ENCODE data around the gene BAG1. TPM values are rescaled to one million over a fixed set of nuclear protein-coding genes. Genes with fewer than 3 reads are reported as not detected.

Gene BAG1
- total and polyA plus RNA-seq, 2 of the 13 experiments (the other 11 are each of a cell fraction or from before 2014, with no cell fraction given): 23.1 to 59.5 TPM

- TF ChIP-seq CBX5 (CRISPR knock-in tag; IDR thresholded peaks at IDR 0.05; ENCODE audit: borderline replicate concordance): no peak
- no peak for TF ChIP-seq ZFP36 (IDR thresholded peaks at IDR 0.05; ENCODE audit: borderline replicate concordance, low read depth, low read length, partially characterized antibody)
- TF ChIP-seq GLI4 (CRISPR knock-in tag; IDR thresholded peaks at IDR 0.05; ENCODE audit: borderline replicate concordance): no peak
- no peak for TF ChIP-seq ZNF616 (CRISPR knock-in tag; IDR thresholded peaks at IDR 0.05; ENCODE audit: low read depth)
- TF ChIP-seq, protein P1, sequence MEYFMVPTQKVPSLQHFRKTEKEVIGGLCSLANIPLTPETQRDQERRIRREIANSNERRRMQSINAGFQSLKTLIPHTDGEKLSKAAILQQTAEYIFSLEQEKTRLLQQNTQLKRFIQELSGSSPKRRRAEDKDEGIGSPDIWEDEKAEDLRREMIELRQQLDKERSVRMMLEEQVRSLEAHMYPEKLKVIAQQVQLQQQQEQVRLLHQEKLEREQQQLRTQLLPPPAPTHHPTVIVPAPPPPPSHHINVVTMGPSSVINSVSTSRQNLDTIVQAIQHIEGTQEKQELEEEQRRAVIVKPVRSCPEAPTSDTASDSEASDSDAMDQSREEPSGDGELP (IDR thresholded peaks at IDR 0.05; ENCODE audit: borderline replicate concordance, low read depth): no peak
- no peak for TF ChIP-seq ZNF747 (CRISPR knock-in tag; IDR thresholded peaks at IDR 0.05; ENCODE audit: borderline replicate concordance)
- TF ChIP-seq ZSCAN9 (CRISPR knock-in tag; IDR thresholded peaks at IDR 0.05; ENCODE audit: borderline replicate concordance): no peak
- no peak for TF ChIP-seq ZNF33B (CRISPR knock-in tag; IDR thresholded peaks at IDR 0.05)
- TF ChIP-seq ZNF224 (CRISPR knock-in tag; IDR thresholded peaks at IDR 0.05): no peak
- no peak for TF ChIP-seq NFE2L1 (CRISPR knock-in tag; IDR thresholded peaks at IDR 0.05; ENCODE audit: borderline replicate concordance)
- TF ChIP-seq ISL2 (CRISPR knock-in tag; IDR thresholded peaks at IDR 0.05): peak; percentile 32; the same call in 1 of the 2 replicates
- TF ChIP-seq CREB1 (IDR thresholded peaks at IDR 0.05): peak; percentile 28; the same call in 1 of the 2 replicates
- peak; percentile 80 for TF ChIP-seq CREB1 (CRISPR knock-in tag; IDR thresholded peaks at IDR 0.05)
- TF ChIP-seq, protein P2, sequence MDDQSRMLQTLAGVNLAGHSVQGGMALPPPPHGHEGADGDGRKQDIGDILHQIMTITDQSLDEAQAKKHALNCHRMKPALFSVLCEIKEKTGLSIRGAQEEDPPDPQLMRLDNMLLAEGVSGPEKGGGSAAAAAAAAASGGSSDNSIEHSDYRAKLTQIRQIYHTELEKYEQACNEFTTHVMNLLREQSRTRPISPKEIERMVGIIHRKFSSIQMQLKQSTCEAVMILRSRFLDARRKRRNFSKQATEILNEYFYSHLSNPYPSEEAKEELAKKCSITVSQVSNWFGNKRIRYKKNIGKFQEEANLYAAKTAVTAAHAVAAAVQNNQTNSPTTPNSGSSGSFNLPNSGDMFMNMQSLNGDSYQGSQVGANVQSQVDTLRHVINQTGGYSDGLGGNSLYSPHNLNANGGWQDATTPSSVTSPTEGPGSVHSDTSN (CRISPR knock-in tag; IDR thresholded peaks at IDR 0.05; ENCODE audit: borderline replicate concordance): no peak
- TF ChIP-seq KDM4B (CRISPR knock-in tag; IDR thresholded peaks at IDR 0.05): no peak; the same call in 1 of the 2 replicates
- TF ChIP-seq ZNF629 (CRISPR knock-in tag; conservative IDR thresholded peaks at IDR 0.05): no peak
- TF ChIP-seq, protein P3, sequence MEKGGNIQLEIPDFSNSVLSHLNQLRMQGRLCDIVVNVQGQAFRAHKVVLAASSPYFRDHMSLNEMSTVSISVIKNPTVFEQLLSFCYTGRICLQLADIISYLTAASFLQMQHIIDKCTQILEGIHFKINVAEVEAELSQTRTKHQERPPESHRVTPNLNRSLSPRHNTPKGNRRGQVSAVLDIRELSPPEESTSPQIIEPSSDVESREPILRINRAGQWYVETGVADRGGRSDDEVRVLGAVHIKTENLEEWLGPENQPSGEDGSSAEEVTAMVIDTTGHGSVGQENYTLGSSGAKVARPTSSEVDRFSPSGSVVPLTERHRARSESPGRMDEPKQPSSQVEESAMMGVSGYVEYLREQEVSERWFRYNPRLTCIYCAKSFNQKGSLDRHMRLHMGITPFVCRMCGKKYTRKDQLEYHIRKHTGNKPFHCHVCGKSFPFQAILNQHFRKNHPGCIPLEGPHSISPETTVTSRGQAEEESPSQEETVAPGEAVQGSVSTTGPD (CRISPR knock-in tag; IDR thresholded peaks at IDR 0.05): no peak
- TF ChIP-seq DZIP1 (CRISPR knock-in tag; IDR thresholded peaks at IDR 0.05): no peak
- TF ChIP-seq RARG (CRISPR knock-in tag; IDR thresholded peaks at IDR 0.05; ENCODE audit: low read depth): no peak
- no peak for TF ChIP-seq CBX1 (IDR thresholded peaks at IDR 0.05; ENCODE audit: low read depth)
- TF ChIP-seq MIER3 (CRISPR knock-in tag; IDR thresholded peaks at IDR 0.05; ENCODE audit: borderline replicate concordance): no peak; the same call in 1 of the 2 replicates
- TF ChIP-seq KAT7 (CRISPR knock-in tag; IDR thresholded peaks at IDR 0.05; ENCODE audit: borderline replicate concordance): no peak
- TF ChIP-seq, protein P4, sequence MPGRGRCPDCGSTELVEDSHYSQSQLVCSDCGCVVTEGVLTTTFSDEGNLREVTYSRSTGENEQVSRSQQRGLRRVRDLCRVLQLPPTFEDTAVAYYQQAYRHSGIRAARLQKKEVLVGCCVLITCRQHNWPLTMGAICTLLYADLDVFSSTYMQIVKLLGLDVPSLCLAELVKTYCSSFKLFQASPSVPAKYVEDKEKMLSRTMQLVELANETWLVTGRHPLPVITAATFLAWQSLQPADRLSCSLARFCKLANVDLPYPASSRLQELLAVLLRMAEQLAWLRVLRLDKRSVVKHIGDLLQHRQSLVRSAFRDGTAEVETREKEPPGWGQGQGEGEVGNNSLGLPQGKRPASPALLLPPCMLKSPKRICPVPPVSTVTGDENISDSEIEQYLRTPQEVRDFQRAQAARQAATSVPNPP (CRISPR knock-in tag; IDR thresholded peaks at IDR 0.05): no peak; the same call in 1 of the 2 replicates
- TF ChIP-seq ERF (CRISPR knock-in tag; IDR thresholded peaks at IDR 0.05): peak; percentile 28; the same call in 1 of the 2 replicates
These were observed at the start of gene BAG1, which contains the start of gene CHMP5 (continued) for GRCh38 chr9:33264473-33265177.

All from HepG2 (cell line).